GM19395 (cell line): ENCODE results near the gene ERC2.

Experiments used
- ATAC-seq: cut with Tn5 transposase; IDR thresholded peaks from one replicate; pipeline ENCODE4 v1.9.1; 2021; ENCODE audit warnings: mild to moderate bottlenecking, moderate library complexity; ENCODE audit not compliant: unreplicated experiment

Gene ERC2

DNA sequence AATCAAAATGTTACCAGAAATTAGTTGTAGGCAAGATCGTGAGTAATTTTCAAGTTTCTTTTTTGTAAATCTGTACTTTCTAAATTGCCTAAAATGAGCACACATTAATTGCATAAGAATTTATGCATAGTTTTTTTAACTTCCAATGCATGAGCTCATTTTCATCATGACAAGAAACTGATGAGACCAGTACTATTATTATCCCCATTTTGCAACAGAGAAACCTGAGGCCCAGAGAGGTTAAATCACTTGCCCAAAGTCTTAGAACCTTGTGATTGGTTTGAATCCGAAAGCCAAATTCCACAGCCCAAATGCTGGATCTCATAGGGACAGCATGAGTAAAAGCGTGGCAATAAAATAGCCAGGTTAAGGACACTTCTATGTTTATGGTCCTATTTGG lies 274.7 kb downstream of the ERC2 start:
- no peak for ATAC-seq

DNA sequence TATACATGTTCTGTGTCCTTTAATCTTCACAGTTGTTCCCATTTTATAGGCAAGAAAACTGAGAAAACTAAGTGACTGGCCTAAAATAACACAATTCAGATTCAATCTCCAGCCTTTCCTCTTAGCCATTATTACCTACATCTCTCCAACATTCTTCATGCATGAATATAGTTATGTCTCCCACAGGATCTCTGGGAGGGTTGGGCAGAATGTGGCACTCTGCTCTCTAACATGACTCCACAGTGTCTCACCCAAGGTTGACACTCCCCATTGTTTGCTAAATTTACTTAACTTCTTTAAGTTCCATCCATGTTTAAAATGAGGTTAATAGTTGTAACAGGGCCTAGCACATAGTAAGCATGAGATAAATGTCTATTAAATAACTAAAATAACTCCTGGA lies 276.3 kb downstream of the ERC2 start:
- no peak for ATAC-seq

DNA sequence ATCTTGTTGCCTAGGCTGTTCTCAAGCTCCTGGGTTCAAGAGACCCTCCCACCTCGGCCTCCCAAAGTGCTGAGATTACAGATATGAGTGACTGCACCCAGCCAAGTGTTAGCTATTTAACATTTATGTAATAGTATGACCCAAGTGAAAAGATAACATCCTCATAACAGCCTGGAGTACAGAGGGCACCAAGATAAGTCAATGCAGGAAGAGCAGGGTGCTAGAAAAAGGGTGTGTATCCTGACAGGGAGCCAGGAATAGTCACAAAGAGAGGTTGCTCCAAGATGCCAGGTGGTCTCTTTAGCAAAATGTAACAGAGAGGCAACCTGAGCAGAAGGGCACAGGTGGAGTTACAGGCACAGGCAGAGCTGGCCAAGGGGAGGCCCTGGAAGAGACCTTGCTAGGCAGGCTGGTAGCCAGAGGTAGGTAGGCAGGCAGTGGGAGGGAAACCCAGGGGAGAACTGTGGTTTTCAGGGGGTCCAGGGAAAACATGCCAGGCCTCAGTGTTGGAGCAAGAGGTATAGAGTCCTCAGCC lies 277.4 kb downstream of the ERC2 start:
- no peak for ATAC-seq

DNA sequence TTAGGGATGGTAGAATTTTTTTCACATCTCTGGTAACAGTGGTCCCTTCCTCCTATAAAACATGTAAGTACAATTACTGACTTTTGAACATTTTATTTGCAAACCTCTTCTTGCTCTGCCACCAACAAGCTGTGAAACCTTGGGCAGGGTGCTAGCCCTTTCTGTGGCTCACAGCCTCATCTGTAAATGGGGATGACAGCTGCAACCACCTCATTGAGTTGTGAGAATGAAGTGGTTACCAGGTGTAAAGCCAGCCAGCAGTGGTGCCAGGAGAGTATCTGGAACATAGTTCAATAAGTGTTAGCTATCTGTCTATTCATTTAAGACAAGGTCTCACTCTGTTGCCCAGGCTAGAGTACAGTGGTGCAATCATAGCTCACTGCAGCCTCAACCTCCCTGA lies 278.1 kb downstream of the ERC2 start:
- no peak for ATAC-seq

DNA sequence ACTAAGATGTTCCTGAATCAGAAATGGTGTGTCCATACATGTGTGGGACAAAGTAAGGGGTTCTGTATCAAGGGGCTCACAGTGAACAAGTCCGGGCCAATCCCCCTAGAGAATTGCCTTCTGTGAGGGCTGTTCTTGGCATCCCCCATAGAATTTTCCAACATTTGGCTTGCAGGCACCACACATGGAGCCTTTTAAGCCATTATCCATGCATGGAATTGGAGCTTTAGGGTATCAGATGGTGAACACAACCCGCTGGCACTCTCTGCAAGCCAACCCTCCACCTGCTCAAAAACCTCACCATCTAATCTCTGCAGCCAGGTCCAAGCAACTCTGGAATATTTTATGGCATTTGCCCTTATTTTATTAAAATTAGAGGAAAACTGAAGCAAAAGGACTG lies 278.7 kb downstream of the ERC2 start:
- ATAC-seq: no peak

DNA sequence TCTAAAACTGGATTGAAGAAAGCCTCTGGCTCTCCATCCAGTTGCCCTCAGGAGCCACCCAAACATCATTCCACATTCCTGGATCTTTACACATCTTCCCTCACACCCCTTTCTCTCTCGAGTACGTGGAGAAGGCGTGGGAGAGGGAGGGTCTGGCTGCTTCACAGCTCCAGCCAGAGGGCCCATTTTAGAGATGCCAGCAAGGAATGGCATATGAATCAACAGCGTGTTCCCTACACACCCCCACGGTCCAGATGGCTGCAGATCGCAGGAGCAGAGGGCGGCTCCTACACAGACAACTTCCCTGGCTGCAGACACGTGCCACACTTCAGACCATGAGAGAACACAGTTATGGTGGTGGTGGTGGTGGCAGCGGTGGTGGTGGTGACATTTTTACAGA lies 280.1 kb downstream of the ERC2 start:
- no peak for ATAC-seq

DNA sequence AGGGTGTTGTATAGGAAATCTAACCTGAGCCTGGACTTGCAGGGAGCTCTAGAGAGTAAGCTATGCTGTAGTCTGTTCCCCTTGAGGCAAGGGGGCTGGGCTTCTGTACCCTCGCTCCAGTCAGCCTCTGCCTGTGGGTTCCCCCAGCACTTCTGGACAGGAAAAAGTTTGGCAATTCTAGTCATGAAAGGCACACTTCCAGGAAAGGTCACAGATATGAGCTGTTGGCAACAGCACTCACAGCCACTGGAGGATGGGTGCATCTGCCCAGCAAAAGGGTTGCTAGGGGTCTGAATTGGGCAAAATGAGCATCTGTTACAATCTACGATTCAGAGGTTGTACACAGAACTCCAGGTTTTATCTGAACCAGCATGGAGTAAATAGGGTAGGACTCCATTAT lies 281.2 kb downstream of the ERC2 start:
- no peak for ATAC-seq

DNA sequence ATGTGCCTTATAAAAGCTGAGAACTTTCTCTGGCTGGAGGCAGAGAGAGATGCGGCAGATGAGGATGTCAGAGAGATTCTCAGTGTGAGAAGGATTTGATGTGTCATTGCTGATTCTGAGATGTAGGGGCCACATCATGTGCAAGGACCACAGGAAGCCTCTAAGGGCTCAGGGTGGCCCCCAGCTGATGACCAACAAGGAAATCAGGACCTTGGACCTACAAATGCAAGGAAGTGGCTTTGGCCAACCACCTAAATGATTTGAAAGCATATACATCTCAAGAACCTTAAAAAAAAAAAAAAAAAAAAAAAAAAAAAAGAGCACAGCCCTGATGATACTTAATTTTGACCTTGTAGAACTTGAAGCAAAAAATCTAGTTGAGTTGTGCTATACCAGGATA lies 282.4 kb downstream of the ERC2 start:
- no peak for ATAC-seq

DNA sequence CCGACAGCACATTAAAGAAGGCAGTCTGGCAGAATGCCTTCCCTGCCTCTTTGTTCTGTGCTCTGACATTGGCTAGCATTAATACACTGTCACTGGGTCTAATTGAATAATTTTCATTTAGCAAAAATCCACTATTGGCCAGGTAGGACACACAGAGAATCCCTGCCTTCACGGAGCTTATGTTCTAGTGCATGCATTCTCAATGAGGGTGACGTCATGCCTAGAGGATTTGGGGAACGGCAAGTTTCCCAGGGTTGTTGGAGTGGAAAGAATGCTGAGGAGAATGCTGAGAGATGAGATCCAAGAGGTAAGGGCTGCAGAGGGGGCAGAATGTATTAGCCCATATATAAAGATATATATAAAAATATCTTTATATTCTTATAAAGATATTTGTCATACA lies 284.7 kb downstream of the ERC2 start:
- ATAC-seq: no peak

DNA sequence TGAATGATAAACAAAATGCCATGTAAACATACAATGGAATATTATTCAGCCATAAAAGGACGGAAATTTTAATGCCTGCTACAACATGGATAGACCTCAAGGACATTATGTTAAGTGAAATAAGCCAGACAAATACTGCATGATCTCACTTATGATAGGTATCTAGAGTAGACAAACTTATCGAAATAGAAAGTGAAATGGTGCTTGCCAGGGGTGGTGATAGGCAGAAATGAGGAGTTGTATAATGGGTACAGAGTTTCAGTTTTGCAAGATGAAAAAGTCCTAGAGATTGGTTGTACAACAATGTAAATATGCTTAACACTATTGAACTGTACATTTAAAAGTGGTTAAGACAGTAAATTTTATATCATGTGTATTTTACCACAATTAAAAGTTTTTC lies 287.8 kb downstream of the ERC2 start:
- no peak for ATAC-seq

DNA sequence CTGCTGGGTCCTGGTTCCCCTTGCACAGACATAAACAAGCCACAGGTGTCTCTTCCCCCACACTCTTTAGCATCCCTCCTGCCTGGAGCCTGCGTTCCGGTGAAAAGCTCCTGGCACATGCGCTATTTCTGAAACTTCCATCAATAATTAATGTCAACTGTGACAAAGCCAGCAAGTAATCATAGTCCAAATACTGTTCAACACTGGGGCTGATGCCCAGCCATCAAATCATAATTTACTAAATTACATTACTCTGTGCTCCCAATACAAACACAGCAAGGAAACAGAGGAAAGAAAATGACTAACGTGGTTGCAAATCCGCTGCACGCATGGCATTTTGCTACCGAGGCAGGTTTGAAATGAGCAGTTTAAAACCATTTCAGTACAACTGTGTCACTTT lies 294.7 kb downstream of the ERC2 start:
- no peak for ATAC-seq

DNA sequence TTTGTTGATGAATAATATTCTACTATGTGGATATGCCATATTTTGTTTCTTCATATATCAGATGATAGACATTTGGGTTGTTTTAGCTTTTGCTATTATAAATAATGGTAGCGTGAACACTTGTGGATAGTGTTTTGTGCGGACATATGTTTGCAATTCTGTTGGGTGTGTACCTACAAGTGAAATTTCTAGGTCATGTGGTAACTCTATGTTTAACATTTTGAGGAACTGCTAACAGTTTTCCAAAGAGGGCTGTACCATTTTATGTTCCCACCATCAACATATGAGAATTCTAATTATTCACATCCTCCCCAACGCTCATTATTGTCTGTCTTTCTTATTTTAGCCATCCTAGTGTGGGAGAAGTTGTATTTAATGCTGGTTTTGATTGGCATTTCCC lies 303.8 kb downstream of the ERC2 start:
- ATAC-seq: no peak

DNA sequence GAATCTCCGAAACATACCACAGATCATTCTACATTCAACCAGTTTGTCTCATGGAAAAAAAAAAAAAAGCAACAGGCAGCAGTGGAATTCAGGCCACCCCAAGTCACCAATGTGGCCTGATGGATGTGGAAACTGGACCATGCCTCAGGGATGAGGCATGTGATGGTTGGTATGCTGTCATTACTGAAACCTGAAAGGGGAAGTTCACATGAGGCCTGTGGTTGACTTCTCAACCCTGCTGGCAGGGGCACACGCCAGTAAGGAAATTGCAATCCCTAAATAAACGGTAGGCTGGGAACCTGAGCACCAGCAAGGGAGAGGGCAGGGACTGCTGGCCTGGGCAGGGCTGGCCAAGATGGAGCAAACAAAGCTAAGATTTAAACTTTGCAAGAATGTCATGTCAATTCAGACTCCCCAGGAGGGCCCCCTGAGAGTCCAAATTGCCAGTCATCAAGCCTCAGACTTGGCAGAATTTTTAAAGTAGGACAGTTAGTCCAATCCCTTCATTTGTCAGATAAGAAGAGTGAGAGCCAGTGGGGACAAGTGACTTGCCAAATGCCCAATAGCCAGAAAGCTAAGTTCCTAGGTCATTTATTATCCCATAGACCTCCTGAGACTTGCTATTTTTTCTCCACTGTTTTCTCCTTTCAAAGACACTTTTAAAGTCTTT lies 310.4 kb downstream of the ERC2 start:
- peak; percentile 61 for ATAC-seq

DNA sequence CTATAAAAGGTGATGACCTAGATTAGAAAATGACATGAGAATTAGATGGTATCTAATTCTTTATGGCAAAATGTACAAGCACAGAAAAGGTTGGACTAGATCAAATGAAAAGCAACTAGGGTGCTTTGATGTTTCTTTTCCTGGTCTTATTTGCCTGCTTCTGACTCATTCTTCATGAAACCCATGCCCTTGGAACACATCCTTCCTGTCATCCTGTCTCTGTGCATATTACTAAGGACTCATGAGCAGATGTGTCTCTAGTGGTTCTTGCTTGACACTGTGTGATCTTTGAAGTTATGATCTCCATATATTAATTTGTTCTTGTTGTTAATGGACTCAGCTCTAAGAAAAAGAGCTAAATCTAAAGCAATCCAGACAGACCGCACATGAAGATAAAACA lies 314.0 kb downstream of the ERC2 start:
- ATAC-seq: no peak

DNA sequence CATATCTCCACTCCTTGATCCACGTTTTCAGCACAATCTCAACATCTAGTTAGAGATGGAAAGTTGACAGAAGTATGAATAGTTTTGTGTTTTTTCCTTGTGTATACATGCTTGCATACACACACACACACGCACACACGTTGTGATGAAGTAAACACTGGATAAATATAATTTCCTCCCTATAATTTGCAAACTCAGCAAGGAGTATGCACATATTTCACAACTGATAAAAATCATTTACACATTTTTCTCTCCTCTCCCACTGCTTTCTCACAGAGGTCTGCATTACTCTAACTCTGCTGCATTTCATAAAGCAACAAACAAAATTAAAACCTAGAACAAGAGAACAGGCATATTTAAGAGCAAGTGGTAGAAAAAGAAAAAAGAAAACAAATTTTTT lies 320.9 kb downstream of the ERC2 start:
- no peak for ATAC-seq

DNA sequence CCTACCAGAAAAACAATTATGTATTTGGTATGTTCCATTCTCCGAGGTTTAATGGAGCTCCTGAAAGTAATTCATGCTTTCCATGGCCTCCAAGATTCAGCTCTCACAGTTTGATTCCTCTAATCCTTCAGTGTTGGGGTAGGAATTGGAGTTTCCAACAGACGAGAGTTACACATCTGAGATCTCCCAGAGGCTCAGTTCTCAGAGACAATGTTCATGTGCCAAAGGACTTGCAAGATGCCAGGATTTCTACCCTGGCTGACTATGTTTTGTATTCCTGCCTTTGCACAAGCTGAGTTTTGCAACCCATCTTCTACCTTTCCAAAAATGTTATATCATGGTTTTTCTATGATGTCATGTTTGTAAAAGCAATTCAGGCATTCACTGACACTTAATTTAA lies 322.9 kb downstream of the ERC2 start:
- ATAC-seq: no peak

DNA sequence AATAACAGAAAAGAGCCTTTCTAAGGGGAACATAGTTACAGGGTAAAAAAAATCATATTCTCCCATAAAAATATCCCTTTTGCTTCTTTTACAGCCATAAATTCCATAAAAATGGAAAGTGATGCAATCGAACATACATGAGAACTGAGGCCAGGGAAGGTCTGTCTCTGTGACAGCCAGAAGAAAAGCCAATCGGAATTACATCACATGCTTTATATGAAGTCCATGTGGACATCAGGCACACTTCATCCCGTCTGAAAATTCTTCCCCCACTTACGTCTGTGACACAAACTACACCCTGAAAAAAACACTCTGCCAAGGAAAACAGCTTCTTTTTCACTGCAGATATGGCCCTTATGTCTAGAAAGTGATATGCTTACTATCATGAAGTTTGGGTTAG lies 323.5 kb downstream of the ERC2 start:
- no peak for ATAC-seq

DNA sequence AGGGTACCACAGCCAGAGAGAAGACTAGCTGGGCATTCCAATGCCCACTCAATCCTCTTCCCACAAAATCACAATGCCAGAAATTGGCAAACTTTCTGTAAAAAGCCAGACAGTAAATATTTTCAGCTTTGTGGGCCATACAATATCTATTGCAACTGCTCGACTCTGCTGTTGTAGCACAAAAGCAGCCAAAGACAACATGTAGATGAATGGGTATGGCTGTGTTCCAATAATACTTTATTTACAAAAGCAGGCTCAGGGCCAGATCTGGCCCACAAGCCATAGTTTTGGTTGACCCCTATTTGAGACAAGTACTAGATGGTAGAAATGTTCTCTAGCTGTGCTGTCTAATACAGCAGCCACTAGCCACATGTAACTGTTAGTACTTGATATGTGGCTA lies 330.9 kb downstream of the ERC2 start:
- no peak for ATAC-seq

DNA sequence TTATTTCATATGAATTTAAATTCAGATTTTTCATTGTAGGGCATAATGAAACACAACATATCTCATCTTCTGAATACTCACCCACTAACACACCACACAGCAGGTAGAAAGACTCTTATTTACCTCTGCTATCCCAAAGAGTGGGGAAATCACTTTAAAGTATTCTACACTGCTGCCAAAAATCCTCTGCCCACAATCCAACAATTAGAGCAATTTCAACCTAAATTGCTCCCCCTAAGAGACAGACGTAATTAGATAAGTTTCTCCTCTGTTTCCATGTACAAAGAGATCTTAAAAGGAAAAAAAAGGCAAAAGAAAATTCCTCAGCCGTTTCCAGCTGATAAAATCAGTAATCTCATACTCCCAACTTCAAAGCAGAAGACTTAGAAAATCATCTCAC lies 331.8 kb downstream of the ERC2 start:
- no peak for ATAC-seq

DNA sequence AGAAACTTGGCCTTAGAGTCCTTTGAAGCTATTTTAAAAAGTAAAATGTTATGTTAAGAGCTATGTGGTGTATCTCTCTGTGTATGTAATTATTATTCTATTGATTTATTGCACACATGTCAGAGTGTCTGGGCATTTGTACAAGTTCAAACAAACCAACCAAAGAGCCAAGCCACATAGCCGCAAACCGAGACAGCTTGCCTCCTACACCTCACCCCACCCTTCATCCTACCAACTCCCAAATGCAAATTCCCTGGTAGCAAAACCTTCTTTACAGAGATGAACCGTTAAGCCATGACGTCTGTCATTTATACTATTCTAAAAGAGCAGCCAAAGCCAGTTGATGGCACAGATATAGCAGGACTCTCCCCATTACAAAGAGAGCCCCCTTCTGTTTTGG lies 332.3 kb downstream of the ERC2 start:
- no peak for ATAC-seq

DNA sequence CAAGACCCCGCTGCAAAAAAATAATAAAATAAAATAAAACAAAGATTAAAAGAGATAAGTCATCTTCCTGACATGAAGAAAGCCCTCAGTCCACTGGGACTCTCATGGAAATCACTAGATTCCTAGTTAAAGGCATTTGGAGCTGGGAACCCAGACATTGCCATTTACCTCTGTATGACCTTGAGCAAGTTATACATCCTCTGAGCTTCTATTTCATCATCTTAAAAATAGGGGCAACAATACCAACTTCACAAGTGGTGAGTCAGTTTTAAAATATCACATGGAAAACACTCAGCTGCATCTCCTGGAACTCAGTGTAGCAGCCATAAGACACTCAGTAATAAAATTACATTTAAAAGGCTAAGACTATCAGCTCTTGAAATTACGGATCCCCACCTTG lies 334.8 kb downstream of the ERC2 start:
- no peak for ATAC-seq

DNA sequence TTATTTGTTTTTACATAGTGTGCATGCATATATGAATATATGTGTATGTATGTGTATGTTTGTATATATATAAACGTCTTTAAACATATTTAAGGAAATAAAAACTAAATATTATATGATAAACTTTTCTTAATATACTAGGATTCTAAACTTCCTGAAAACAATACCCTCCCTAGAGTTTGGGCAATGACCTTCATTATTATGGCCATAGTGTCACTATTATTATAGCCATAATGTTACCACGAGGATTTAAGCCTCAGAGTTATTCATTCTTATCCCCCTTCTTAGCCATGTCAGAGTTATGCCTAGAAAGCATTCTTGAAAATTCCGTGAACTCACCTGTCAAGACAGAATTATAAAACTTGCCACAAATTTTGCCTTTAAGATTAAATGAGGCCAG lies 335.5 kb downstream of the ERC2 start:
- ATAC-seq: no peak

DNA sequence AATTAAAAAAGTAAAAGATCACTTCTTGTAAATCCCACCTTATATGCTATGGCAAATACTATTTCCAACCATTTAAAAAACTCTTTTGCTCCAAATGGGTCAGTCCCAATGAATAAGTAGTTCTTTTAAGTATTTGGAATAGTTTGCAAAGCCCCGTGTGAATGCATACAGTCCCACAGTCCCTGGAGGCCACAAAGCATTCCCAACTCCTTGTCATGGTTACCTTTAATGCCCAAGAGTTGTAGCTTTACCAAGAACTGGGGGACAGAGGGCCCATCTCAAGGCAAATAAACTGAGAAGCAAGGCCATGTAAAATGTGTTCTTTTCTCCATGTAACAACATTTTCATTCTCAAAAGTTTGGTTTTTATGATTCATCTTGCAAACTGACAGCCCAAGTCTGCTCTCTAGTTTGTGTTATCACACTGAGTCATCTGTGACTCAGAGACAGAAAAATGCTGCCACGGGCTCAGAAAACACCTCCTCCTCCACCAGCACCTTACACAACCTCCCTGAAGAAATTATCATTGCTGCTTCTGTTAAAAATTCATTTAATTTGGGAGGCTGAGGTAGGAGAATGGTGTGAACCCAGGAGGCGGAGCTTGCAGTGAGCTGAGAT lies 336.2 kb downstream of the ERC2 start:
- ATAC-seq: no peak
